ENCODE results near the gene CISD1.
A peak's percentile ranks its signal among the peaks of the same experiment; 100 is the strongest.

- TF ChIP-seq POLR2AphosphoS5 (IDR thresholded peaks at IDR 0.05) = peak; percentile 53 to 84 (median 83)
- TF ChIP-seq CTCF (IDR thresholded peaks at IDR 0.05) = no peak
Measured at GRCh38 chr10:58268946-58269781, at the start of gene CISD1.

Data from breast epithelium (tissue), 3 donors.